ENCODE results near the gene HOXA9. TPM values are rescaled to one million over a fixed set of nuclear protein-coding genes. Genes with fewer than 3 reads are reported as not detected.

Gene HOXA9
- total and polyA plus RNA-seq, 2 of the 8 experiments (the other 6 are each of a cell fraction or from before 2014, with no cell fraction given), result not detected

DNA sequence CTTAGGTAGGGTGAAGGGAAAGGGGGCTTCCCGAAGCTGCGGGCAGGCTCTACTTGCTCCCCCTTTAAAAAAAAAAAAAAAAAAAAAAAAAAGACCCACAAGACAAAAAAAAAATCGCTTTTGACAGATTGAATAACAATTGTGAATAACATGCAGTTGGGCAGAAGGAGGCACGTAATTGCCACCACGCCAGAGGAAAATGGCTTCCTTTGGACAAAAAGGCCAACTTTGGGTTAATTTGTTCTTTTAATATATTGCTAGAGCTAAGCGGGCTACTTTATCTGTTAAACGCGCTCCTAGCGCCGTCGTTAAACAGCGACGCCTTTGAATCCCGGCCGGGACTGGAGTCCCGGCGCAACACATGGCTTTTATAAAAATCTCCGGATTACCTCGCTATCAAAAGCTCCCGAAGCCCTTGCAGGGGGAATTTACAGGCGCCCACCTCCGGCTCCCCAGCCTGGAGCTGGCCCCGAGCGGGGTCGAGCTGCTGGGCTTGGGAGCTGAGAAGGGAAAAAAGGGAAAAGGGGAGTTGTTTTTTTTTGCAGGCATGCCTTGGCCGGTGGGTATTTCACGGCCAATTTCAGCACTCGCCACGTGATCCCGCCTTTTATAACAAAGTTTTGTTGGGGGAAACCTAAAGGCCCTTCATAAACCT, 18.5 kb upstream of the HOXA9 start:
- Histone ChIP-seq H2BK12ac (ENCODE audit: low read depth, low read length) (no peak overlapping the region), H4K91ac (replicated peaks; ENCODE audit: insufficient read length, low read length) (no peak overlapping the region), H2AK5ac (ENCODE audit: low read depth, low read length) (no peak overlapping the region), H2BK120ac (replicated peaks; ENCODE audit: low read depth, low read length) (no peak overlapping the region), H4K5ac (ENCODE audit: insufficient read length, low read depth, low read length) (no peak overlapping the region), H3K14ac (ENCODE audit: insufficient read length) (no peak overlapping the region), H2BK15ac (ENCODE audit: low read length) (no peak overlapping the region), H3K56ac (replicated peaks; ENCODE audit: insufficient read length, low read depth, low read length) (no peak overlapping the region), H4K8ac (ENCODE audit: extremely low read depth, insufficient read depth, low read length) (no peak overlapping the region), H3K27me3 (replicated peaks in 1 of 4; ENCODE audit: control insufficient read depth in 3 of 4, extremely low read depth in 1 of 4, insufficient read depth in 3 of 4, low read length in 3 of 4) (peaks cover 97 to 100% (median 99%) of the 10 kb centered on the region in 4 experiments), H4K20me1 (replicated peaks in 1 of 2; ENCODE audit: control insufficient read depth in 1 of 2, insufficient read depth in 2 of 2, low read length in 2 of 2) (peaks cover 41 to 47% of the 10 kb centered on the region in 2 experiments), H2AFZ (ENCODE audit: low read length) (no peak overlapping the region), H3K79me2 (ENCODE audit: control insufficient read depth in 1 of 2, insufficient read depth in 2 of 2, low read length in 2 of 2) (no peaks in the 10 kb centered on the region), H3K23ac (ENCODE audit: insufficient read length) (no peak overlapping the region), H3K79me1 (ENCODE audit: low read depth, low read length) (no peaks in the 10 kb centered on the region), H3K4me2 (ENCODE audit: insufficient read depth in 1 of 2, low read depth in 2 of 2, low read length in 2 of 2) (peak overlapping the region in 1 of 2 experiments; percentile 33; a peak in 1 of 4 replicates), H3K4me1 (replicated peaks in 1 of 4; ENCODE audit: control insufficient read depth in 3 of 4, insufficient read depth in 4 of 4, low read length in 3 of 4) (peaks cover 0 to 21% (median 13%) of the 10 kb centered on the region in 4 experiments; a peak in 6 of 7 replicates), H3K27ac (ENCODE audit: low read depth, low read length) (no peak overlapping the region), H3K4ac (replicated peaks; ENCODE audit: insufficient read length, low read depth, low read length) (no peak overlapping the region), H2BK20ac (ENCODE audit: low read length) (no peak overlapping the region), H3K4me3 (ENCODE audit: extremely low read depth in 1 of 4, insufficient read depth in 2 of 4, low read depth in 3 of 4, low read length in 4 of 4) (peak overlapping the region in 1 of 4 experiments; percentile 27; a peak in 2 of 8 replicates), H3K18ac (ENCODE audit: extremely low read depth, low read length) (no peak overlapping the region), H3K9ac (replicated peaks in 1 of 4; ENCODE audit: extremely low read depth in 1 of 4, low read depth in 3 of 4, low read length in 3 of 4) (no peak overlapping the region), H3K23me2 (ENCODE audit: low read depth, low read length) (no peaks in the 10 kb centered on the region), H3K9me3 (ENCODE audit: insufficient read depth in 2 of 2, low read depth in 1 of 2, low read length in 1 of 2) (no peaks in the 10 kb centered on the region; a peak in 1 of 4 replicates), H3K36me3 (ENCODE audit: control insufficient read depth in 2 of 4, insufficient read depth in 4 of 4, low read length in 3 of 4) (peaks cover 0 to 5% (median 0%) of the 10 kb centered on the region in 4 experiments; a peak in 1 of 8 replicates), H2BK5ac (ENCODE audit: low read depth, low read length) (no peak overlapping the region)
- ChIA-PET POLR2A (ENCODE audit: partially characterized antibody) (interaction anchor here (1.2 kb wide), 1 partner anchor 64 kb away, joined by 3 read pairs; no protein-coding TSS in a partner anchor), CTCF (ENCODE audit: partially characterized antibody) (interaction anchor here (0.6 to 9.1 kb wide), 10 partner anchors 9 to 780 kb away, joined by 3 to 64 read pairs (median 4); partner anchors contain the start of genes HIBADH, HOXA10 and HOXA5)
- DNase-seq (ENCODE audit: low read depth in 1 of 2, low spot score in 2 of 2) (peak in 1 of 2 experiments; percentile 49), FAIRE-seq (no peak)
- WGBS, 2 experiments (ENCODE audit: extremely low coverage in 1 of 2, insufficient coverage in 1 of 2, insufficient read length in 1 of 2, insufficient replicate concordance in 2 of 2, low coverage in 1 of 2, low lambda C conversion rate in 2 of 2, missing lambda C conversion rate in 1 of 2), result 7% methylated on average over 29 of the region's 30 CpGs; no CpG with 5 or more reads in 1 of the 2 experiments
- TF ChIP-seq CBX8 (IDR thresholded peaks at IDR 0.05; ENCODE audit: borderline replicate concordance, low read depth, low read length) (peak; percentile 95; the same call in 1 of the 2 replicates), RNF2 (IDR thresholded peaks at IDR 0.05; ENCODE audit: borderline replicate concordance, low read depth, low read length, missing control alignments, poor library complexity, severe bottlenecking) (peak; percentile 99), CEBPB (IDR thresholded peaks at IDR 0.05; ENCODE audit: low read depth, low read length) (no peak), RXRA (IDR thresholded peaks at IDR 0.05; ENCODE audit: insufficient read depth, low read depth, low read length) (no peak), EZH2 (IDR thresholded peaks at IDR 0.05; ENCODE audit: low read depth, low read length, severe bottlenecking) (peak; percentile 95)

All from H1 (cell line).